EL (cell line): ENCODE data around the gene TRHDE.

Experiments used
- DNase-seq: peaks from one replicate; pipeline ENCODE4 v3.0.0-alpha.2; 2016

The TRHDE gene

GRCh38 chr12:72273851-72274351 is 1.7 kb downstream of the TRHDE start:
- peak; percentile 51 for DNase-seq

- DNase-seq: peak; percentile 52
These were observed 2.8 kb downstream of the TRHDE start for GRCh38 chr12:72274931-72275330.

GRCh38 chr12:72275526-72275925 is 3.4 kb downstream of the TRHDE start:
- DNase-seq: peak; percentile 16

GRCh38 chr12:72276181-72276805 is 4.1 kb downstream of the TRHDE start:
- peak; percentile 29 for DNase-seq

GRCh38 chr12:72277415-72277814 is 5.2 kb downstream of the TRHDE start:
- DNase-seq: peak; percentile 59

GRCh38 chr12:72278894-72279293 is 6.7 kb downstream of the TRHDE start:
- DNase-seq: no peak

- DNase-seq: peak; percentile 82
These were observed 9.0 kb downstream of the TRHDE start for GRCh38 chr12:72281126-72281525.

GRCh38 chr12:72282721-72283120 is 10.6 kb downstream of the TRHDE start:
- DNase-seq: peak; percentile 64

GRCh38 chr12:72285861-72286260 is 13.7 kb downstream of the TRHDE start:
- no peak for DNase-seq

- peak; percentile 29 for DNase-seq
These were observed 14.4 kb downstream of the TRHDE start for GRCh38 chr12:72286526-72286925.

GRCh38 chr12:72288436-72288835 is 16.3 kb downstream of the TRHDE start:
- no peak for DNase-seq

- no peak for DNase-seq
These were observed 16.7 kb downstream of the TRHDE start for GRCh38 chr12:72288911-72289310.

- peak; percentile 41 for DNase-seq
These were observed 17.5 kb downstream of the TRHDE start for GRCh38 chr12:72289633-72290032.

- no peak for DNase-seq
These were observed 19.0 kb downstream of the TRHDE start for GRCh38 chr12:72291175-72291574.

GRCh38 chr12:72293701-72294100 is 21.5 kb downstream of the TRHDE start:
- no peak for DNase-seq

- DNase-seq: peak; percentile 36
These were observed 22.9 kb downstream of the TRHDE start for GRCh38 chr12:72295101-72295500.

GRCh38 chr12:72295744-72296143 is 23.6 kb downstream of the TRHDE start:
- peak; percentile 80 for DNase-seq

- DNase-seq: peak; percentile 89
These were observed 24.2 kb downstream of the TRHDE start for GRCh38 chr12:72296389-72296788.

- DNase-seq: no peak
These were observed 25.5 kb downstream of the TRHDE start for GRCh38 chr12:72297666-72298065.

GRCh38 chr12:72300728-72301127 is 28.6 kb downstream of the TRHDE start:
- no peak for DNase-seq

- DNase-seq: no peak
These were observed 32.6 kb downstream of the TRHDE start for GRCh38 chr12:72304751-72305150.

GRCh38 chr12:72307229-72307628 is 35.1 kb downstream of the TRHDE start:
- DNase-seq: no peak

- no peak for DNase-seq
These were observed 39.8 kb downstream of the TRHDE start for GRCh38 chr12:72311946-72312345.

- no peak for DNase-seq
These were observed 41.6 kb downstream of the TRHDE start for GRCh38 chr12:72313806-72314205.

GRCh38 chr12:72315858-72316257 is 43.7 kb downstream of the TRHDE start:
- no peak for DNase-seq
